Activated CD4-positive, alpha-beta T cell treated with anti-CD3 and anti-CD28 coated beads for 36 hours (primary cell): ENCODE data around the gene SYT17. TPM values are rescaled to one million over a fixed set of nuclear protein-coding genes. Genes with fewer than 3 reads are reported as not detected.

Experiments
- ATAC-seq: fragments of 200-7000 bp; cut with Tn5 transposase; one replicate; pipeline ENCODE4 v1.10.0; 2021; ENCODE audit warnings: mild to moderate bottlenecking, moderate library complexity
- CTCF ChIA-PET: fragments of 350-600 bp; sonication (Branson Sonifier 250); formaldehyde crosslinking; loops from one replicate; lab custom pipeline; 2021; ENCODE audit warnings: antibody characterized with exemption; lab: Charles Lee
- POLR2A ChIA-PET: fragments of 350-600 bp; sonication (Branson Sonifier 250); formaldehyde crosslinking; loops from one replicate; lab custom pipeline; 2021; ENCODE audit warnings: antibody characterized with exemption, inconsistent platforms; lab: Charles Lee
- DNase-seq: peaks from one replicate; pipeline ENCODE4 v3.0.0-alpha.2; 2020
- H3K27ac Mint-ChIP-seq: one replicate; pipeline ENCODE4 v1.8.0; 2021; ENCODE audit warnings: mixed read lengths
- H3K27me3 Mint-ChIP-seq: one replicate; pipeline ENCODE4 v1.8.0; 2021; ENCODE audit warnings: mixed read lengths
- H3K36me3 Mint-ChIP-seq: one replicate; pipeline ENCODE4 v1.8.0; 2021; ENCODE audit warnings: low read depth, mixed read lengths
- H3K4me1 Mint-ChIP-seq: one replicate; pipeline ENCODE4 v1.8.0; 2021; ENCODE audit warnings: mixed read lengths
- H3K4me3 Mint-ChIP-seq: one replicate; pipeline ENCODE4 v1.8.0; 2021; ENCODE audit warnings: mild to moderate bottlenecking, moderate library complexity, mixed read lengths
- H3K9me3 Mint-ChIP-seq: one replicate; pipeline ENCODE4 v1.8.0; 2021; ENCODE audit warnings: low read depth, mixed read lengths
- intact Hi-C, 2 experiments: fragments of 100-400 bp; cut with DNase I in 1 of 2; cut with micrococcal nuclease in 1 of 2; formaldehyde crosslinking; loops; one replicate each; pipeline versions ENCODE4 v1.14.2 to v1.15.1; 2022 to 2024; cut with DNase I, micrococcal nuclease
- total RNA-seq, 2 experiments: library from RNA; stranded (reverse); gene quantifications; one replicate each; pipeline ENCODE4 v1.2.3, GENCODE V29; 2021

The SYT17 gene
- total RNA-seq, 2 experiments from 2014 or later: not detected

DNA sequence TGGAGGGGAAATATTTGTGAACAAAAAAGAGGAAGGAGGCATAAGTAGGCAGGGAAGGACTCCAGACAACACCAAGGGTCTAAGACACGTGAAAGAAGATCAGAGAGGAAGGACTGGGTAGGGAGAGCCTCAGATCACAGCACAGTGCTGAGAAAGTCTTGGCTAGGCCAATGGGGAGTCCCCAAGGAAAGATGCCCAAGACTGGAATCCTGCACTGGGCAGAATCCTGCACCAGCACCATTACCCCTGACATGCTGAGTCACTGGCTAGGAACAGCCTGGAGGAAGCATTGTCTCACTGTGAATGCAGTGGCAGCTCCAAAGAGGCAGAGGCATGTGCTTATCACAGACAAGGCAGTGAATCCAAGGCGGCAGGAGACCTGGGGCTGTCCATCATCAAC, 136.7 kb downstream of the SYT17 start:
- no peak overlapping the region for H3K27ac Mint-ChIP-seq
- ChIA-PET CTCF (no interaction called here), POLR2A (no interaction called here)
- H3K36me3 Mint-ChIP-seq: no peaks in the 10 kb centered on the region
- H3K9me3 Mint-ChIP-seq: no peaks in the 10 kb centered on the region
- ATAC-seq: no peak
- no peaks in the 10 kb centered on the region for H3K4me1 Mint-ChIP-seq
- no peak overlapping the region for H3K4me3 Mint-ChIP-seq
- peaks cover 10% of the 10 kb centered on the region for H3K27me3 Mint-ChIP-seq
- intact Hi-C loops: no loop called here
- DNase-seq: no peak

DNA sequence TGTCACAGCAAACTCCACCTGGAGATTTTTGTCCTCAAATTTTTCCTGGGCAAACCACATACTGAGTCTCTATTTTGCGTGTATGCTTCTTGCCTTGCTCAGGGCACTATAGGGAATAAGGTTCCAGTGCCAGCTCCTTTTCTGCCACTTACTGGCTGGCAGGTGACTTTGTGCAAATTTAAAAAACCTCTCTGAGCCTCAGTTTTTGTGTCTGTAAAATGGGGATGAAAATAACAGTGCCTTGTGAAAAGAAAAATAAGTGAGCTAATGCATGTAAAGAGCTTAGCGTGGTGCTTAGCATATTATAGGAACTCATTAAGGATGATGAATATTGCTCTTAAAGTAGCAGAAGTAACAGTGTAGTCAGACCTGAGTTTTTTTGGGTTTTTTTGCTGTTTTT, 137.4 kb downstream of the SYT17 start:
- Mint-ChIP-seq H3K4me1 (no peaks in the 10 kb centered on the region), H3K36me3 (no peaks in the 10 kb centered on the region), H3K4me3 (no peak overlapping the region), H3K27ac (no peak overlapping the region), H3K27me3 (peaks cover 10% of the 10 kb centered on the region), H3K9me3 (no peaks in the 10 kb centered on the region)
- POLR2A ChIA-PET: no interaction called here
- CTCF ChIA-PET: no interaction called here
- intact Hi-C loops: no loop called here
- DNase-seq (no peak), ATAC-seq (no peak)

DNA sequence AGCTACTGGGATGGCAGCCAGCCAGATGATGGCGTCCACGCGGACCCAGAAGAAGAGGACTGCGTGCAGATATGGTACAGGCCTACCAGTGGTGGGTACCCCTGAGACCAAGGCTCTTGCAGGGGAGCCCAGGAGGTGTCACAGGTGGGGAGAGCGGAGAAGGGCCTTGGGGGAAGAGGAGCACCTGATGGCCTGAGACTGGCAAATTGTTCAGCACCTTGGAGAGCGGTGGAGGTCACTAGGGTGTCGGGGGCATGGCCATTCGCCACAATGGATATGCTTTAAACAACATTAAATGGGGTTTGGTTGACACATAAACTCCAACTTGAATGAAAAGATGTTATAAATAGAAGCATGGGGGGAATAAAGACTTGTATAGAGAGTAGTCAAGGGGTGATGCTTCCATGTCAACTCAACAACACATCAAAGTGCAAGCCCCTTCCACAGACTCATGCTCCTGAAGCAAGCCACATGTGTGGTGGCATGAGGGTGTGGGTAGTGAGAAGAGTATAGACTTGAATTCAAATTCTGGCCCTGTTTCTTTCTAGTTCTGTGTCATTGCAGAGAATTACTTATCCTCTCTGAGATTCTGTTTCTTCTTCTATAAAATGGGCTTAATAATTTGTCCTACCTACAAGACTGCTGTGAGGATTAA, 139.7 kb downstream of the SYT17 start:
- DNase-seq (peak; percentile 37), ATAC-seq (no peak)
- Mint-ChIP-seq H3K36me3 (no peaks in the 10 kb centered on the region), H3K9me3 (no peaks in the 10 kb centered on the region), H3K4me1 (no peaks in the 10 kb centered on the region), H3K4me3 (no peak overlapping the region), H3K27me3 (peaks cover 10% of the 10 kb centered on the region), H3K27ac (no peak overlapping the region)
- POLR2A ChIA-PET: no interaction called here
- CTCF ChIA-PET: no interaction called here
- intact Hi-C loops: no loop called here

DNA sequence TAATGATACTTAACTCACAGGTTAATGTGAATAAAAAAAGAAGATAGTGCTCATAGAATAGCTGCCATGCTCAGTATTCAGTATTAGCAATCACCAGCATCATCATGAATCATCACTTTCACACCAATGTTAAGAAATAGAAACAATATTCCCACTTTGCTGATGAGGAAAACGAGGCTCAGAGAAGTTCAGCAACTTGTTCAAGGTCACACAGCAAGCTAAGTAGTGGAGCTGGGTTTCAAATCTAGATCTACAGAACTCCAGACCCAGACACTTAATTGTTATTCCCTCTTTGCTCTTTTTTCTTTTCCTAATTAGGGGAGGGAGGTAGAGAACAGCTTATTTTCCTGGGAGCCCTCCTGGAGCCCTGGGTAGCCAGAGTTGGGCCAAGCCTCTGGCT, 140.4 kb downstream of the SYT17 start:
- Mint-ChIP-seq H3K36me3 (no peaks in the 10 kb centered on the region), H3K4me3 (no peak overlapping the region), H3K4me1 (no peaks in the 10 kb centered on the region), H3K9me3 (no peaks in the 10 kb centered on the region), H3K27ac (no peak overlapping the region), H3K27me3 (peaks cover 8% of the 10 kb centered on the region)
- ATAC-seq (no peak), DNase-seq (no peak)
- ChIA-PET POLR2A (no interaction called here), CTCF (interaction anchor here (0.7 kb wide), 1 partner anchor 153 kb away, joined by 3 read pairs; no protein-coding TSS in a partner anchor)
- intact Hi-C loops: no loop called here

DNA sequence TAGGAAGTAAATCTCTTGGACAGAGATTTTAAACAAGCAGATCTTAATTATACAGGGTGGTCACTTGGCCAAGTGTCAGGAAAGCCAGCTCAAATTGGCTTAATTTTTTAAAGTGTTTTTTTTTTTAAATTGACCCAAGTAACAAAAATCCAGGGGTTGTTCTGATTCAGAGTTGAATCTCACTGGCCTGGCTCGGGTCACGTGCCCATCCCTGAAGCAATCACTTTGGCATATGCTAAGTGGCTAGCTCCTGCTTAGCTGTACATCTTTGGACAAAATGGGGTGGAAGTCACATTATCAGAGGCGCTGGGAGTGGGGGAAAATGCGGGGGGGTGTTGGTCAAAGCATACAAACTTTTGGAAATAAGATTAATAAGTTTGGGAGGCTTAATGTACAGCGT, 141.1 kb downstream of the SYT17 start:
- peaks cover 6% of the 10 kb centered on the region for H3K27me3 Mint-ChIP-seq
- intact Hi-C loops: no loop called here
- H3K9me3 Mint-ChIP-seq: no peaks in the 10 kb centered on the region
- ChIA-PET CTCF (interaction anchor here (0.7 kb wide), 1 partner anchor 152 kb away, joined by 3 read pairs; no protein-coding TSS in a partner anchor), POLR2A (no interaction called here)
- DNase-seq (no peak), ATAC-seq (no peak)
- H3K36me3 Mint-ChIP-seq: no peaks in the 10 kb centered on the region
- no peak overlapping the region for H3K4me3 Mint-ChIP-seq
- H3K4me1 Mint-ChIP-seq: no peaks in the 10 kb centered on the region
- H3K27ac Mint-ChIP-seq: no peak overlapping the region

DNA sequence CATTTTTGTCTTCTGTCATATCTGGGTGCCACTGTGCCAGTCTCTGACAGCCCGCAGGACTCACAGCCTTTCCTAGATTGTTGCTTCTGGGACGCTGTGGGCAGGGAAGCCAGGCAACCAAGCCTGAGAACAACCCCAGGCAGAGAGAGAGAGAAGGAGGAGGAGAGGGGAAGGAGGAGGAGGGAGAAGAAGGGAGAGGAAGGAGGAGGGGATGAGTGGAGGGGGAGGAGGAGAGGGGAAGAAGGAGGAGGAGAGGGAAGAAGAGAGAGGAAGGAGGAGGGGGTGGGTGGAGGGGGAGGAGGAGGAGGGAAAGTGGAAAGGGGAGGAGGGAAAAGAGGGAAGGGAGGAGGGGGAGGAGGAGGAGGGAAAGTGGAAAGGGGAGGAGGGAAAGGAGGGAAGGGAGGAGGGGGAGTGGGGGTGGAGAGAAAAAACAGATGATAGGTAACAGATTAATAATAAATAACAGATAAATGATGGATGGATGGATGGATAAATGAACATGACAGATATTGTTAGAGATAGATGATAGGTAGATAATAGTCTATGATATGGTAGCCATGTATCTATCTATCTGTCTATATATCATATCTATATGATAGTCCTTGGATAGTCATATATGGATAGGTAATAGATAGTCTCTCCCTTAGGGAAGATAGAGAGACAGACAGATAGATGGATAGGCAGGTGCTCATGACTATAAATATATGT, 146.8 kb downstream of the SYT17 start:
- no peaks in the 10 kb centered on the region for H3K27me3 Mint-ChIP-seq
- intact Hi-C loops: no loop called here
- no peaks in the 10 kb centered on the region for H3K4me1 Mint-ChIP-seq
- H3K27ac Mint-ChIP-seq: no peak overlapping the region
- no peak overlapping the region for H3K4me3 Mint-ChIP-seq
- ATAC-seq (no peak), DNase-seq (no peak)
- ChIA-PET CTCF (interaction anchor here (0.6 kb wide), 1 partner anchor 65 kb away, joined by 3 read pairs; no protein-coding TSS in a partner anchor), POLR2A (no interaction called here)
- H3K9me3 Mint-ChIP-seq: no peaks in the 10 kb centered on the region
- no peaks in the 10 kb centered on the region for H3K36me3 Mint-ChIP-seq

DNA sequence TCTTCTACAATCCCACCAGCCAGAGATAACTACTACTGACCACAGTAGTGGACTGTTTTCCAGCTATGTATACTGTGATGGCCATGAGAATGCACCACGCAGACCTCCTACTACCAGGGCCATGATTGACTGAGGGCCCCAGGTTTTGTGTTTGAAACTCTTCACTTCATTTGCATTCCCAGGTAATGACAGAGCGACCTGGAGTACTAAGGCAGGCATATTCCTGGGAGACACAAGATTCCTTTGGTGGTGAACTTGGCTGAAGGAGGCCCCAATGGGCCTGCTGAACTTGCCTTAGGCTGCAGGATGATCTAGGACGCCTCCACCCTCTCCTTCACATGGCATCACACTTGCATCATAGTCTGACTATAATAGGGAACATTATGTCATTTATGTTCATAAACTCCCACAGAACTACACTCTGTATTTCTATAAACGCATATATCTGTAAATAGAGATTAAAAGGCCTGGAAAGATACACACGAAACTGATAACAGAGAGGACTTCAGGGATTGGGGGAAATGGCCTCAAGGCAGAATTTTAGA, 147.9 kb downstream of the SYT17 start:
- ChIA-PET POLR2A (no interaction called here), CTCF (no interaction called here)
- no peak overlapping the region for H3K27ac Mint-ChIP-seq
- no peaks in the 10 kb centered on the region for H3K27me3 Mint-ChIP-seq
- no peaks in the 10 kb centered on the region for H3K36me3 Mint-ChIP-seq
- H3K4me3 Mint-ChIP-seq: no peak overlapping the region
- ATAC-seq (no peak), DNase-seq (no peak)
- intact Hi-C loops: no loop called here
- no peaks in the 10 kb centered on the region for H3K9me3 Mint-ChIP-seq
- no peaks in the 10 kb centered on the region for H3K4me1 Mint-ChIP-seq

DNA sequence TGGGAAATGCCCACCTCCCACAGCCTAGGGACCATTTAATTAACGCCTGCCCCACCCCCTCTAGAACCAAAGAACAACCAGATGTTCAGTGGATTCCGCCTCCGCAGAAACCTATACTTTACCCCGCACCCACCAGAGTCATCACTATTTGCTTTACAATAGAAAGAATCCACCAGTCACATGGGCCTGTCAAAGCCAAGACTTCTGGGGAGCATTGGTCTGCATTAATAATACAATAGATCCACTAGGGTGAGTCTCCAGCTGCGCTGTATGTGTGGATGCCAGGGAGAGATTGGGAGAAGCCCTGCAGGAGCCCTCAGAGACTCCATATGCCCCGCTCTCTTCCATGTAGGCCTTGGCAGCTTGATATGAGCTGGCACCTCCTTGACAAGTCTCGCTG, 148.8 kb downstream of the SYT17 start:
- CTCF ChIA-PET: no interaction called here
- ATAC-seq: no peak
- H3K36me3 Mint-ChIP-seq: no peaks in the 10 kb centered on the region

More for the DNA sequence above, 148.8 kb downstream of the SYT17 start:
- Mint-ChIP-seq H3K27me3 (no peaks in the 10 kb centered on the region), H3K4me1 (no peaks in the 10 kb centered on the region), H3K27ac (no peak overlapping the region), H3K9me3 (no peaks in the 10 kb centered on the region), H3K4me3 (no peak overlapping the region)
- no peak for DNase-seq
- POLR2A ChIA-PET: no interaction called here
- intact Hi-C loops: no loop called here

Other genes starting within 250 kb of the SYT17 start
- gene SMG1, start 241.8 kb upstream of the SYT17 start, total RNA-seq: 100 to 1,000 TPM in 1 of 2 experiments, 10 to 100 TPM in 1; 82.2 to 101 TPM
- gene TMC7, start 184.3 kb upstream of the SYT17 start, total RNA-seq: not detected
- 10 to 100 TPM; 13.2 to 16.0 TPM for gene COQ7, start 100.6 kb upstream of the SYT17 start, total RNA-seq
- gene ITPRIPL2, start 54.3 kb upstream of the SYT17 start, total RNA-seq: 1 to 10 TPM; 2.4 to 4.2 TPM
- not detected for gene CLEC19A, start 117.5 kb downstream of the SYT17 start, total RNA-seq
- not detected for gene TMC5, start 249.6 kb downstream of the SYT17 start, total RNA-seq